Stimulated activated naive CD4-positive, alpha-beta T cell treated with Interleukin-2 at 50 U/mL for 16 hours (primary cell): Measurements from ENCODE around the gene NELL1.

ENCODE experiments used
- DNase-seq: peaks from one replicate; lab custom pipeline; 2025; lab: John Stamatoyannopoulos, UW

Gene NELL1

GRCh38 chr11:20668131-20668809 is 1.1 kb upstream of the NELL1 start:
- DNase-seq = no peak

GRCh38 chr11:20669820-20670684 is 666 bp downstream of the NELL1 start:
- no peak for DNase-seq

DNA sequence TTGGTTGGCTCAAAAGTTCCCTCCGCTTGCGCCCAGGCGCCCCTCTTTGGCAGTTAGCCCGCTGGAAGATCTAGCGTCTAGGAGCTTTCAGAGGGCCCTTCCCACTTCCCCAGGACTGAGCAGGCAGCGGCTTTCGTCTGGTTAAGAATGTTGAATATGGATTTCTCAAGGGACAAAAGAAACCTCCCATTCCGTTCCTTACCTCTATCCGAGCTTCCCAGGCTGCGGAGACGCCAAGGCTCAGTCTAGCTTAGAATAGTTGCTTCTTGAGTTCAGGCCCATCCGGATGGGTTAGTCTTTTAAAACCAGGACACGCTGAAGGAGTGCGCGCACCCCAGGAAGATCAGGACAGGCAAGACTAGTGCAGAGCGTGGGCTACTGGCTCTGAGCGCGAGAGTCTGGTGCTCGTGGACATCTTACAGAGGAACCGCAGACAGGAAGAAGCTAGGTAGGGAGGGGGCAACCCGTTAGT is 1.6 kb downstream of the NELL1 start:
- no peak for DNase-seq

DNA sequence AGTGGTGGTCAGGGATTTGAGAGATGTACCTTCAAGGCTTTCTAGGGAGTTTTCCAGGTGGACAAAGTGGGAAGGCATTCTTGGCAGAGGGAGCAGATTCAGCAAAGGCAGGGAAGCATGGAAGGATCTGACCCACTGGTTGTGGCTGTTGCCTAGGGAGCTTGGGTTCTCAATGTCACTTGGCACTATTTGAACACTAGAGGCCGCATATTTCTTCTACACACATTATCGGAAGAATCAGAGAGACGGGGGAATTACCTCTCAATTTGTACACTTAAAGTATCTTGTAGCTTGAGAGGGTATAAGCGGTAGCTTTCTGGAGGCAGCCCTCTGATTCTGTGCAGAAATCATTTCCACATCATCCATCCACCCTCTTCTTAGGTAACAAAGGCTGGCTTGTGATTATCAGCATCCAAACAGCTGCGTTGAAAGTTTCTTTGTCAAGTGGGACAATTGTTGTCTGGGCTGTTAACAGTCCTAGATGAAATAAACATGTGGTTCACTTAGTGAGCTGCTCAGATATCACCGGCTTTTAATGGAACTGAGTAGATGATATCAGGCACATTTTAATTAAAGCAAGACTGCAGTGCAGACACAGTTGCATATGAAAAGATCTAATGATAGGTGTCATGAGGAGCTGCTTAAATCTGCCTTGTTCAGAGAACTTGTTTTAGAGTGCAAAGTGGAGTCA is 2.6 kb downstream of the NELL1 start:
- no peak for DNase-seq

DNA sequence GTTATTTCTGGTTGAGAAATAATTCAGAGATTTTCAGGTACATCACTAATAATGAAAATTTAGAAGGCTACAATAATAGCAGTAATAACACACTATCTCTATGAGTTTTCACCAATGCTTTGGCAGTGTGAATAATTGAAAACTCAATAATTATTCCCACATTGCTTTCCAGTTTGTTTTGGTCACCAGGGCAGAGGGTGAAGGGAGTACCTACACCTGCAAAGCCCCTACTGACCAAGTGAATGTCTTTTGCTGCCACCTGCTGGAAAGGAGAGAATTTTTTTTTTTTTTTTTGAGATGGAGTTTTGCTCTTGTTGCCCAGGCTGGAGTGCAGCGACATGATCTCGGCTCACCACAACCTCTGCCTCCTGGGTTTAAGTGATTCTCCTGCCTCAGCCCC is 3.2 kb downstream of the NELL1 start:
- no peak for DNase-seq

GRCh38 chr11:20676658-20677057 is 7.3 kb downstream of the NELL1 start:
- DNase-seq = no peak

DNA sequence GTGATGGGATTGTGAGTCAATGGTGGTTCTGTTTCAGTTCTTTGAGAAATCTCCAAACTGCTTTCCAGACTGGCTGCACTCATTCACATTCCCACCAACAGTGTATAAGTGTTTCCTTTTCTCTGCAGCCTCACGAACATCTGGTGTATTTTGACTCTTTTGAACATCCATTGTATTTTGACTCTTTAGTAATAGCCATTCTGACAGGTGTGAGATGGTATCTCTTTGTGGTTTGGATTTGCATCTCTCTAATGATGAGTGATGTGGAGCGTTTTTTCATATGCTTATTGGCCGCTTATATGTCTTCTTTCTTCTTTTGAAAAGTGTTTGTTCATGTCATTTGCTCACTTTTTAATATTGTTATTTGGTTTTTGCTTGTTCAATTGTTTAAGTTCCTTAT is 19.4 kb downstream of the NELL1 start:
- DNase-seq = no peak

- DNase-seq = no peak
These were observed 38.5 kb downstream of the NELL1 start for GRCh38 chr11:20707876-20708275.

DNA sequence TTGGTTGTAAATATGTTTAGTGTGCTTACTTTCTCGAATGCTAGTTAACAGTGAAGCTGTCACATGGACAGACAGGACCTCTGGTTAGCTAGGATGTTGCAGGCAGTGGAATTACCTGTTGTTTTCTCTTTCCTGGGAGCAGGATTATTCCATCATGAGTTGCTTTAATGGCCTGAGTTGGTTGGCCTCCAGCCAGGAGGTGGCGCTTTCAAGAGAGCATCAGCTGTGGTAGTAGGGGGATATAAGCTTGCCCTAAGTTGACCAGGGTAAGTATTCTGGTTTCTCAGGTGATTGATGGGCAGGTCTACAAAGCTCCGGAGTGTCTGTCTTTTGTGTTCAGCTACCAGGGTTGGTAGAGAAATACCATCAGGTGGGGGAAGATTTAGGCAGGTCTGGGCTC is 43.5 kb downstream of the NELL1 start:
- DNase-seq = no peak

- DNase-seq = no peak
These were observed 46.1 kb downstream of the NELL1 start for GRCh38 chr11:20715464-20715863.

DNA sequence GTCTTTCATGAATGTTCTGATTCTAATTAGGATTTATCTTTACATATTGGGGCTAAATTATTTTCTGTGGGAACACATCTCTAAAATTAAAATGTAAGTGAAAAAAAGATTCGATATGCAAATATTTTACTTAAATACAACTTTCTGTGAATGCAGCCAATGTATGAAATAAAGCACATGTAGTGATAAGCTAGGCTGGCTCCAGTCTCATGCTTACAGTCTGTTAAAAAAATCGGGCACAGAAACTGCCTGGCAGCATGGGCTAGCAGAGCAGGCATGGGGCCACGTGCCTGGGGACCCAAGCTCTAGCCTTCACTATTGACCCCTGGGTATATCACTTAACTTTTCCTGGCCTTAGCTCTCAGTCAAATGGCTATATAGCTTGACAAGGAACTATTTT is 46.5 kb downstream of the NELL1 start:
- DNase-seq = no peak

DNA sequence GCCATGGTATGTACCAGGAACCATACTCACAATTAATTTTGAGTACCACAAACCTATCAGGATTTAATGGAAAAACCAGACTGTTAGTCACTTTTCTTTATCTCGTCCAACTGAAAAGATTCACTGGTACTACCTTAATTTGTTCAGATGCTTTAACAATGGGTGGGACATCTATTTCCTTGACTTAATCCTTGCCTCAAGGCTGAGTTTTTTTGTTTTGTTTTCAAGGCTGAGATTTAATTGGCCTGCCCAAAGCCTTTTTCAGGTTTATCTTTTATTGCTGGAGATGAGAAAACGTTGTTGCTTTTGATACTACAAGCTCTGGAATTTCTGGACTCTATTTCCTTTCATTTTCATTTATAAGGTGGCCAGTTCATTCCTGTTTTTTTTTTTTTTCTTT is 50.4 kb downstream of the NELL1 start:
- no peak for DNase-seq

DNA sequence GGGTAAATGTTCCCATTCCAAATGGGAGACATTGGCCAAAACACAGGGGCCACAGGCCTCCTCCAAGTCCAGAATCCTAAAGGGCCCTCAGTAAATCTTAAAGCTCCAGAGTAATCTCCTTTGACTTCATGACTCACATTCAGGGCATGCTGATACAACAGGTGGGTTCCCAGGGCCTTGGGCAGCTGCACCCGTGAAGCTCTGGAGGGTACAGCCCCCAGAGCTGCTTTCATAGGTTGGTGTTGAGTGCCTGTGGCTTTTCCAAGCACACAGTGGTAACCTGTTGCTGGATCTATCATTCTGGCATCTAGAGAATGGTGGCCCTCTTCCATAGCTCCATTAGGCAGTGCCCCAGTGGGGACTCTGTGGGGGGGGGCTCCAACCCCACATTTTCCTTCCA is 54.0 kb downstream of the NELL1 start:
- DNase-seq = no peak

DNA sequence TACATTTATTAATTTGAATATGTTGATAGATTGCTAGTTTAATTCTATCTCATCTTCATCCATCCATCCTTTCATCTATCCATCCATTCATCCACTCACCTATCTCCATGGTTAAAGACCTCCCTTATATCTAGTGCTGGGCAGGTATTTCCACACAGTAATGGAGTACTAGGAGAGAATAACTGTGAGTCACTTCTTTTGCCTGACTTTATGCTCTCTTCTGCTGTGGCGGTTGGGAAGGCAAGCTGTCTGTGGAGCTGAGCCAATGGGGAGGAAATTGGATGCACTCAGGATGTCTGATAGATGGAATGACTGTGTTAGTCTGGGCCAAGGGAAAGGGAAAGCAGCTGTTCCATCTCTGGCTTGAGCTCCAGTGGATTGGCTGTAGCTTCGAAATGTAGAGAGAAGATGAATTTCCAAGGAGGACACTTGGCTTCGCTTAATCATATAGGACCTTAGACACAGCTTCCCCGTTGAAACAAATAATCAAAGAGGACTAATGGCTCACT is 60.3 kb downstream of the NELL1 start:
- DNase-seq = no peak

- DNase-seq = no peak
These were observed 62.4 kb downstream of the NELL1 start for GRCh38 chr11:20731676-20732215.

- DNase-seq = no peak
These were observed 69.7 kb downstream of the NELL1 start for GRCh38 chr11:20739107-20739506.

DNA sequence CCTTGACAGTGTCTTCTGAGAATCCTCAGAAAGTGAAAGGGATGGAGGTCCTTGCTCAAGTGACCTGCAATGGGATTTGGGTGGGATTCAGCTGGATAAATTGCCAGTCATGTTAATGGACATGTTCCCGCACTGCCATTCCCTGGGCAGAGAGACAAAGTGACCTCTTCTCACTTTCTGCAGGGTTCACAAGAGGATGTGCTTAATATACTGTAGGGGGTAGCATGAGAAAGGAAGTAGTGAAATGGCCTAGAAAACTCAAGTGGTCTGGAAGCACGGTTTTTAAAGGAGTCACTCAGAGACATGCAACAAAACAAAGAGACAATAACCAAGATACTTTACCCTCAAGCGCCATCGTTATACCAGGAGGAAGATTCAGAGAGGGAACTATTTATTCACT is 70.2 kb downstream of the NELL1 start:
- DNase-seq = no peak

DNA sequence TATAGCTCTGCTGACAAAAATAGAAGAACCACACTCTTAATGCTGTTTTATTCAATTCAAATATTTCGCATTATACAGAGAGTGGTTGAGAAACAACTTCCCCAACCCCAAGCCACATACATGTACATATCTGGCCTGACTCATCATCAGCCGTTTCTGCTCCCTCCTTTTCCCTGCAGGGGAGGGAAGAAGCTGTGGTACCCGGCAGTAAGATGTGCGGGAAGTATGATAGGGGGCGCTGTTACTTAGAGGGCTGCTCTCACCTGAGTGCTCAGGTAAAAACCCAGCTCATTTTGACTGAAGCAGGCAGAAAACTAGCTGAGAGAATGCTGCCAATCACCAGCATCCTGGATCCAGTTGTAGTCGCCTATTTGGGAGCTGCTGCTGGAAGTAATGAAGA is 85.5 kb downstream of the NELL1 start:
- DNase-seq = no peak

DNA sequence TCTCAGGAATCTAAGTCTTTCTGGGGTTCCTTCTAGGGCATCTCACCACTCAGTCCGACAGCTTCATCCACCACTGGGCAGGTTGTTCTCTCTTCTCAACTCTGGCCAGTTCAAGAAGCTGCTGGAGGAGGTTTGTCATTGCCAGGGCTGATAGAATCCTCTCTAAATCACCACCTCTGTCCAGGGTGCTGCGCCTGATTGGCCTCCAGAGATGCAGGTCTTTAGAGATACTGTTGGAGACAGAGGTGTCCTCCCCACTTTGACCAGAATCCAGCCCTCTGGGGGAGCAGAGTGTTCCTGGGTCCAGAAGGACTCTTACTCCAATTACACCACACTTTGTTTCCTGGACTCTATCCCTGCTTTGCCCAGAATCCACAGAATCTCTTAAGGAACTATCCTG is 90.2 kb downstream of the NELL1 start:
- no peak for DNase-seq

- no peak for DNase-seq
These were observed 91.4 kb downstream of the NELL1 start for GRCh38 chr11:20760811-20761210.

GRCh38 chr11:20762116-20762844 is 92.9 kb downstream of the NELL1 start:
- no peak for DNase-seq

- no peak for DNase-seq
These were observed 93.6 kb downstream of the NELL1 start for GRCh38 chr11:20762980-20763379.
